ENCODE data around the gene COLGALT1. TPM values are rescaled to one million over a fixed set of nuclear protein-coding genes. Genes with fewer than 3 reads are reported as not detected.

The COLGALT1 gene
- total RNA-seq, 4 donors from 2014 or later: 38.6 to 78.6 (median 54.7) TPM

GRCh38 chr19:17607936-17608335 lies 52.5 kb downstream of the COLGALT1 start:
- DNase-seq: no peak
- H3K4me3 ChIP-seq: no peak overlapping the region
- WGBS, 2 donors (ENCODE audit: low coverage in 1 of 2): 90 to 95% methylated on average over 7 to 9 of the region's 9 CpGs
- H3K4me1 ChIP-seq: peaks cover 4 to 11% (median 9%) of the 10 kb centered on the region in 4 donors
- H3K27me3 ChIP-seq: peaks cover 29% of the 10 kb centered on the region
- H3K27ac ChIP-seq: no peak overlapping the region
- intact Hi-C loops (cut with DNase I; ENCODE audit: low total_unique reads) (no loop called here), in situ Hi-C loops (cut with MboI; ENCODE audit: low pct_ligation_motif_present in 1 of 4, low pct_unique_long_range_greater_than_20kb in 1 of 4, low sequenced_read_pairs in 3 of 4) (no loop called here)
- TF ChIP-seq POLR2AphosphoS5 (IDR thresholded peaks at IDR 0.05): no peak
- no peak for TF ChIP-seq CTCF (IDR thresholded peaks at IDR 0.05)
- TF ChIP-seq POLR2A (IDR thresholded peaks at IDR 0.05): no peak
- H3K36me3 ChIP-seq: no peaks in the 10 kb centered on the region
- H3K9me3 ChIP-seq: no peaks in the 10 kb centered on the region

GRCh38 chr19:17610384-17610783 lies 54.9 kb downstream of the COLGALT1 start:
- TF ChIP-seq CTCF (IDR thresholded peaks at IDR 0.05) (no peak), POLR2AphosphoS5 (IDR thresholded peaks at IDR 0.05) (no peak), POLR2A (IDR thresholded peaks at IDR 0.05) (no peak), EP300 (IDR thresholded peaks at IDR 0.05; ENCODE audit: low read depth) (no peak)
- in situ Hi-C loops (cut with MboI; ENCODE audit: low pct_ligation_motif_present in 1 of 4, low pct_unique_long_range_greater_than_20kb in 1 of 4, low sequenced_read_pairs in 3 of 4) (no loop called here), intact Hi-C loops (cut with DNase I; ENCODE audit: low total_unique reads) (no loop called here)
- Histone ChIP-seq H3K4me1 (peaks cover 4 to 11% (median 9%) of the 10 kb centered on the region in 4 donors), H3K4me3 (no peak overlapping the region), H3K9me3 (no peaks in the 10 kb centered on the region), H3K27ac (no peak overlapping the region), H3K27me3 (peaks cover 20% of the 10 kb centered on the region), H3K36me3 (no peaks in the 10 kb centered on the region)
- 67 to 80% methylated on average over 2 to 7 of the region's 7 CpGs for WGBS, 2 donors (ENCODE audit: low coverage in 1 of 2)
- DNase-seq: no peak

- in situ Hi-C loops (cut with MboI; ENCODE audit: low pct_ligation_motif_present in 1 of 4, low pct_unique_long_range_greater_than_20kb in 1 of 4, low sequenced_read_pairs in 3 of 4): no loop called here
- H3K9me3 ChIP-seq: no peaks in the 10 kb centered on the region
- 75 to 76% methylated on average over 2 to 7 of the region's 7 CpGs for WGBS, 2 donors (ENCODE audit: low coverage in 1 of 2)
- TF ChIP-seq POLR2AphosphoS5 (IDR thresholded peaks at IDR 0.05) (no peak), CTCF (IDR thresholded peaks at IDR 0.05) (no peak), POLR2A (IDR thresholded peaks at IDR 0.05) (no peak), EP300 (IDR thresholded peaks at IDR 0.05; ENCODE audit: low read depth) (no peak)
- H3K4me1 ChIP-seq: no peaks in the 10 kb centered on the region
- no peak overlapping the region for H3K27ac ChIP-seq
- peaks cover 23% of the 10 kb centered on the region for H3K27me3 ChIP-seq
- DNase-seq: no peak
- H3K4me3 ChIP-seq: no peak overlapping the region
- intact Hi-C loops (cut with DNase I; ENCODE audit: low total_unique reads): no loop called here
- no peaks in the 10 kb centered on the region for H3K36me3 ChIP-seq
These were observed 56.2 kb downstream of the COLGALT1 start for GRCh38 chr19:17611462-17612244.

- in situ Hi-C loops (cut with MboI; ENCODE audit: low pct_ligation_motif_present in 1 of 4, low pct_unique_long_range_greater_than_20kb in 1 of 4, low sequenced_read_pairs in 3 of 4): no loop called here
- H3K27me3 ChIP-seq: peaks cover 29% of the 10 kb centered on the region
- 80% methylated on average over 12 of the region's 12 CpGs; no CpG with 5 or more reads in 1 of the 2 donors for WGBS, 2 donors (ENCODE audit: low coverage in 1 of 2)
- no peak overlapping the region for H3K27ac ChIP-seq
- no peaks in the 10 kb centered on the region for H3K36me3 ChIP-seq
- no peak for DNase-seq
- no peaks in the 10 kb centered on the region for H3K4me1 ChIP-seq
- intact Hi-C loops (cut with DNase I; ENCODE audit: low total_unique reads): no loop called here
- H3K9me3 ChIP-seq: no peaks in the 10 kb centered on the region
- TF ChIP-seq POLR2A (IDR thresholded peaks at IDR 0.05): no peak
- no peak overlapping the region for H3K4me3 ChIP-seq
These were observed 59.0 kb downstream of the COLGALT1 start for GRCh38 chr19:17614476-17614875.

All from transverse colon (tissue), 4 donors.